Measurements from ENCODE around the gene GNG3.

Gene GNG3

DNA sequence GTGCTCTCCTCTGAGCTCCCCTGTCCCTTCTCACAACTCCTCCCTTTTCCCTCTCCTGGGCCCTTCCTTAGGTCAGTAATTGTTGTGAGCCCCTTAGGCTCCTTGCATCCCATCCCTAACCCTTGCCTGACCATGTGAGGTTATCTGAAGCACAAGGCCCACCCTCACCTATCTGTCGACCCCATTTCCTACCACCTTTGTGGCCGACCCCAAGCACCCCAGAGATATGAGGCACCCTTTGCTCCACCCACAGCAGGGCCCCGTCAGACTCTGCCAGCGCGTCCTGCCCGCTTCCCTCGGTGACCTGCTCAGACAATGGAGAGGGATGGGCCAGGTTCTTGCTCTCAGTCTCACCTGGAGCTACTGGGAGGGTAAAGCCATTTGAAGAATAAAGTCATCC lies 1.3 kb downstream of the GNG3 start:
- H3K4me3 ChIP-seq (ENCODE audit: low read length, poor library complexity, severe bottlenecking), result no peak overlapping the region
- no peak overlapping the region for H2AFZ ChIP-seq (ENCODE audit: low read length)
- H4K20me1 ChIP-seq (ENCODE audit: insufficient read depth, low read length, poor library complexity, severe bottlenecking), result peaks cover 21% of the 10 kb centered on the region
- no peaks in the 10 kb centered on the region for H3K9me3 ChIP-seq (ENCODE audit: insufficient read depth, low read depth, low read length)
- peaks cover 8% of the 10 kb centered on the region; the same call in 1 of the 2 replicates for H3K79me2 ChIP-seq (ENCODE audit: insufficient read depth, low read length)
- H3K9ac ChIP-seq (ENCODE audit: low read depth, low read length, poor library complexity, severe bottlenecking), result no peak overlapping the region
- H3K9me2 ChIP-seq (replicated peaks; ENCODE audit: low read depth, low read length), result no peaks in the 10 kb centered on the region
- peaks cover 12% of the 10 kb centered on the region for H3F3A ChIP-seq (ENCODE audit: low read depth)
- no peak overlapping the region for H3K4me2 ChIP-seq (ENCODE audit: low read depth, low read length, poor library complexity, severe bottlenecking)
- H3K36me3 ChIP-seq (ENCODE audit: insufficient read depth, low read length), result peaks cover 60% of the 10 kb centered on the region
- H3K27me3 ChIP-seq (ENCODE audit: insufficient read depth, low read length, poor library complexity, severe bottlenecking), result no peaks in the 10 kb centered on the region
- peaks cover 13% of the 10 kb centered on the region for H3K4me1 ChIP-seq (ENCODE audit: insufficient read depth, low read length, poor library complexity, severe bottlenecking)
- TF ChIP-seq, protein P1, sequence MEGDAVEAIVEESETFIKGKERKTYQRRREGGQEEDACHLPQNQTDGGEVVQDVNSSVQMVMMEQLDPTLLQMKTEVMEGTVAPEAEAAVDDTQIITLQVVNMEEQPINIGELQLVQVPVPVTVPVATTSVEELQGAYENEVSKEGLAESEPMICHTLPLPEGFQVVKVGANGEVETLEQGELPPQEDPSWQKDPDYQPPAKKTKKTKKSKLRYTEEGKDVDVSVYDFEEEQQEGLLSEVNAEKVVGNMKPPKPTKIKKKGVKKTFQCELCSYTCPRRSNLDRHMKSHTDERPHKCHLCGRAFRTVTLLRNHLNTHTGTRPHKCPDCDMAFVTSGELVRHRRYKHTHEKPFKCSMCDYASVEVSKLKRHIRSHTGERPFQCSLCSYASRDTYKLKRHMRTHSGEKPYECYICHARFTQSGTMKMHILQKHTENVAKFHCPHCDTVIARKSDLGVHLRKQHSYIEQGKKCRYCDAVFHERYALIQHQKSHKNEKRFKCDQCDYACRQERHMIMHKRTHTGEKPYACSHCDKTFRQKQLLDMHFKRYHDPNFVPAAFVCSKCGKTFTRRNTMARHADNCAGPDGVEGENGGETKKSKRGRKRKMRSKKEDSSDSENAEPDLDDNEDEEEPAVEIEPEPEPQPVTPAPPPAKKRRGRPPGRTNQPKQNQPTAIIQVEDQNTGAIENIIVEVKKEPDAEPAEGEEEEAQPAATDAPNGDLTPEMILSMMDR (conservative IDR thresholded peaks at IDR 0.05; ENCODE audit: low read length), result no peak
- TF ChIP-seq EZH2phosphoT487 (IDR thresholded peaks at IDR 0.05; ENCODE audit: borderline replicate concordance), result no peak

- no peak overlapping the region for H3K9ac ChIP-seq (ENCODE audit: low read depth, low read length, poor library complexity, severe bottlenecking)
- peaks cover 12% of the 10 kb centered on the region for H3F3A ChIP-seq (ENCODE audit: low read depth)
- peaks cover 13% of the 10 kb centered on the region for H3K4me1 ChIP-seq (ENCODE audit: insufficient read depth, low read length, poor library complexity, severe bottlenecking)
- H4K20me1 ChIP-seq (ENCODE audit: insufficient read depth, low read length, poor library complexity, severe bottlenecking), result peaks cover 28% of the 10 kb centered on the region
- no peak overlapping the region for H3K4me3 ChIP-seq (ENCODE audit: low read length, poor library complexity, severe bottlenecking)
- TF ChIP-seq, protein P1 (conservative IDR thresholded peaks at IDR 0.05; ENCODE audit: low read length), result no peak
- TF ChIP-seq EZH2phosphoT487 (IDR thresholded peaks at IDR 0.05; ENCODE audit: borderline replicate concordance), result no peak
- peaks cover 12% of the 10 kb centered on the region; the same call in 1 of the 2 replicates for H3K79me2 ChIP-seq (ENCODE audit: insufficient read depth, low read length)
- no peak overlapping the region for H2AFZ ChIP-seq (ENCODE audit: low read length)
- no peaks in the 10 kb centered on the region for H3K9me3 ChIP-seq (ENCODE audit: insufficient read depth, low read depth, low read length)
- no peak overlapping the region for H3K4me2 ChIP-seq (ENCODE audit: low read depth, low read length, poor library complexity, severe bottlenecking)
- no peaks in the 10 kb centered on the region for H3K9me2 ChIP-seq (replicated peaks; ENCODE audit: low read depth, low read length)
- no peaks in the 10 kb centered on the region for H3K27me3 ChIP-seq (ENCODE audit: insufficient read depth, low read length, poor library complexity, severe bottlenecking)
- peaks cover 66% of the 10 kb centered on the region for H3K36me3 ChIP-seq (ENCODE audit: insufficient read depth, low read length)
Observed at GRCh38 chr11:62709247-62710000, 1.9 kb downstream of the GNG3 start.

GRCh38 chr11:62710001-62710345 lies 2.5 kb downstream of the GNG3 start:
- H3K9ac ChIP-seq (ENCODE audit: low read depth, low read length, poor library complexity, severe bottlenecking), result no peak overlapping the region
- peaks cover 31% of the 10 kb centered on the region for H4K20me1 ChIP-seq (ENCODE audit: insufficient read depth, low read length, poor library complexity, severe bottlenecking)
- TF ChIP-seq, protein P1 (conservative IDR thresholded peaks at IDR 0.05; ENCODE audit: low read length), result no peak
- no peak for TF ChIP-seq EZH2phosphoT487 (IDR thresholded peaks at IDR 0.05; ENCODE audit: borderline replicate concordance)
- H3F3A ChIP-seq (ENCODE audit: low read depth), result peaks cover 12% of the 10 kb centered on the region
- no peaks in the 10 kb centered on the region for H3K27me3 ChIP-seq (ENCODE audit: insufficient read depth, low read length, poor library complexity, severe bottlenecking)
- peaks cover 17% of the 10 kb centered on the region; the same call in 1 of the 2 replicates for H3K79me2 ChIP-seq (ENCODE audit: insufficient read depth, low read length)
- no peaks in the 10 kb centered on the region for H3K9me3 ChIP-seq (ENCODE audit: insufficient read depth, low read depth, low read length)
- H2AFZ ChIP-seq (ENCODE audit: low read length), result no peak overlapping the region
- H3K36me3 ChIP-seq (ENCODE audit: insufficient read depth, low read length), result peaks cover 67% of the 10 kb centered on the region
- H3K4me2 ChIP-seq (ENCODE audit: low read depth, low read length, poor library complexity, severe bottlenecking), result no peak overlapping the region
- H3K9me2 ChIP-seq (replicated peaks; ENCODE audit: low read depth, low read length), result no peaks in the 10 kb centered on the region
- H3K4me1 ChIP-seq (ENCODE audit: insufficient read depth, low read length, poor library complexity, severe bottlenecking), result peaks cover 10% of the 10 kb centered on the region
- H3K4me3 ChIP-seq (ENCODE audit: low read length, poor library complexity, severe bottlenecking), result no peak overlapping the region
